HAP-1 (cell line): ENCODE results near the gene MIPEP.

Source experiments
- DNase-seq, 2 experiments: peaks; one replicate each; pipeline ENCODE4 v3.0.0-alpha.2; 2016 to 2020; ENCODE audit warnings: low spot score in 2 of 2
- H3K27me3 ChIP-seq: fragments of 250-450 bp; sonication (Bioruptor Pico); 2 replicates; pipeline ENCODE4 v1.5.1; 2020; ENCODE audit warnings: low read depth, mild to moderate bottlenecking, moderate library complexity
- H3K36me3 ChIP-seq: fragments of 250-450 bp; sonication (Bioruptor Pico); replicated peaks from 2 replicates; pipeline ENCODE4 v1.5.1; 2020; ENCODE audit warnings: mild to moderate bottlenecking
- H3K4me1 ChIP-seq: fragments of 250-450 bp; sonication (Bioruptor Pico); 2 replicates; pipeline ENCODE4 v1.5.1; 2020; ENCODE audit warnings: mild to moderate bottlenecking
- H3K4me3 ChIP-seq: fragments of 250-450 bp; sonication (Bioruptor Pico); 2 replicates; pipeline ENCODE4 v1.5.1; 2020; ENCODE audit warnings: mild to moderate bottlenecking, moderate library complexity
- H3K9me3 ChIP-seq: fragments of 250-450 bp; sonication (Bioruptor Pico); 2 replicates; pipeline ENCODE4 v1.5.1; 2020; ENCODE audit warnings: mild to moderate bottlenecking, moderate library complexity
- in situ Hi-C: fragments of 300-500 bp; cut with MboI; formaldehyde crosslinking; loops from 3 replicates; pipeline ENCODE4 v1.14.3; 2020; ENCODE audit warnings: low sequenced_read_pairs, inconsistent platforms, mixed read lengths

The MIPEP gene

GRCh38 chr13:23833733-23834611, 55.2 kb downstream of the MIPEP start:
- Histone ChIP-seq H3K36me3 (no peaks in the 10 kb centered on the region), H3K27me3 (no peaks in the 10 kb centered on the region), H3K4me1 (no peaks in the 10 kb centered on the region), H3K9me3 (no peaks in the 10 kb centered on the region), H3K4me3 (no peak overlapping the region)
- no peak for DNase-seq
- in situ Hi-C loops = no loop called here

GRCh38 chr13:23828866-23829265, 60.3 kb downstream of the MIPEP start:
- no peaks in the 10 kb centered on the region for H3K36me3 ChIP-seq
- H3K4me3 ChIP-seq = no peak overlapping the region
- H3K4me1 ChIP-seq = no peaks in the 10 kb centered on the region
- H3K27me3 ChIP-seq = no peaks in the 10 kb centered on the region
- no peak for DNase-seq
- in situ Hi-C loops = no loop called here
- H3K9me3 ChIP-seq = no peaks in the 10 kb centered on the region

- no peak for DNase-seq
- Histone ChIP-seq H3K36me3 (no peaks in the 10 kb centered on the region), H3K4me3 (no peak overlapping the region), H3K9me3 (no peaks in the 10 kb centered on the region), H3K4me1 (no peaks in the 10 kb centered on the region), H3K27me3 (no peaks in the 10 kb centered on the region)
- in situ Hi-C loops = no loop called here
Measured at GRCh38 chr13:23828086-23828485, 61.1 kb downstream of the MIPEP start.

GRCh38 chr13:23825179-23825578, 64.0 kb downstream of the MIPEP start:
- DNase-seq = no peak

GRCh38 chr13:23824371-23824770, 64.8 kb downstream of the MIPEP start:
- H3K9me3 ChIP-seq = no peaks in the 10 kb centered on the region
- no peaks in the 10 kb centered on the region for H3K27me3 ChIP-seq
- H3K36me3 ChIP-seq = no peaks in the 10 kb centered on the region
- in situ Hi-C loops = no loop called here
- no peak overlapping the region for H3K4me3 ChIP-seq
- no peak for DNase-seq
- peaks cover 3% of the 10 kb centered on the region for H3K4me1 ChIP-seq

More at GRCh38 chr13:23825179-23825578, 64.0 kb downstream of the MIPEP start:
- in situ Hi-C loops = no loop called here
- peaks cover 3% of the 10 kb centered on the region for H3K4me1 ChIP-seq
- no peaks in the 10 kb centered on the region for H3K9me3 ChIP-seq
- H3K27me3 ChIP-seq = no peaks in the 10 kb centered on the region
- H3K36me3 ChIP-seq = no peaks in the 10 kb centered on the region
- no peak overlapping the region for H3K4me3 ChIP-seq

GRCh38 chr13:23822252-23822824, 66.9 kb downstream of the MIPEP start:
- in situ Hi-C loops = no loop called here
- DNase-seq = no peak
- no peak overlapping the region for H3K4me3 ChIP-seq
- H3K4me1 ChIP-seq = peaks cover 3% of the 10 kb centered on the region
- H3K36me3 ChIP-seq = no peaks in the 10 kb centered on the region
- H3K27me3 ChIP-seq = no peaks in the 10 kb centered on the region
- H3K9me3 ChIP-seq = no peaks in the 10 kb centered on the region

GRCh38 chr13:23820530-23820929, 68.7 kb downstream of the MIPEP start:
- in situ Hi-C loops = no loop called here
- Histone ChIP-seq H3K4me3 (no peak overlapping the region), H3K27me3 (no peaks in the 10 kb centered on the region), H3K9me3 (no peaks in the 10 kb centered on the region), H3K4me1 (peaks cover 3% of the 10 kb centered on the region), H3K36me3 (no peaks in the 10 kb centered on the region)
- DNase-seq = no peak

- H3K4me1 ChIP-seq = peaks cover 3% of the 10 kb centered on the region
- no peak overlapping the region for H3K4me3 ChIP-seq
- DNase-seq = no peak
- no peaks in the 10 kb centered on the region for H3K9me3 ChIP-seq
- in situ Hi-C loops = no loop called here
- no peaks in the 10 kb centered on the region for H3K36me3 ChIP-seq
- no peaks in the 10 kb centered on the region for H3K27me3 ChIP-seq
Measured at GRCh38 chr13:23817830-23818229, 71.4 kb downstream of the MIPEP start.

GRCh38 chr13:23817136-23817535, 72.1 kb downstream of the MIPEP start:
- Histone ChIP-seq H3K36me3 (no peaks in the 10 kb centered on the region), H3K4me3 (no peak overlapping the region), H3K9me3 (no peaks in the 10 kb centered on the region), H3K27me3 (no peaks in the 10 kb centered on the region), H3K4me1 (peaks cover 3% of the 10 kb centered on the region; the same call in 1 of the 2 replicates)
- DNase-seq = no peak
- in situ Hi-C loops = no loop called here

- H3K36me3 ChIP-seq = no peaks in the 10 kb centered on the region
- peaks cover 13% of the 10 kb centered on the region for H3K4me1 ChIP-seq
- H3K27me3 ChIP-seq = no peaks in the 10 kb centered on the region
- no peak overlapping the region for H3K4me3 ChIP-seq
- no peaks in the 10 kb centered on the region for H3K9me3 ChIP-seq
- in situ Hi-C loops = no loop called here
- no peak for DNase-seq
Measured at GRCh38 chr13:23813635-23814034, 75.6 kb downstream of the MIPEP start.

GRCh38 chr13:23811366-23812062, 77.7 kb downstream of the MIPEP start:
- Histone ChIP-seq H3K4me3 (no peak overlapping the region), H3K9me3 (no peaks in the 10 kb centered on the region), H3K4me1 (peaks cover 18% of the 10 kb centered on the region), H3K36me3 (no peaks in the 10 kb centered on the region), H3K27me3 (no peaks in the 10 kb centered on the region)
- in situ Hi-C loops = no loop called here
- DNase-seq = peak; percentile 51 to 96

GRCh38 chr13:23810685-23811240, 78.4 kb downstream of the MIPEP start:
- H3K27me3 ChIP-seq = no peaks in the 10 kb centered on the region
- peak in 1 of 2 experiments; percentile 28 for DNase-seq
- no peaks in the 10 kb centered on the region for H3K9me3 ChIP-seq
- peaks cover 18% of the 10 kb centered on the region for H3K4me1 ChIP-seq
- in situ Hi-C loops = no loop called here
- no peak overlapping the region for H3K4me3 ChIP-seq
- H3K36me3 ChIP-seq = no peaks in the 10 kb centered on the region

- Histone ChIP-seq H3K27me3 (no peaks in the 10 kb centered on the region), H3K4me3 (no peak overlapping the region), H3K9me3 (no peaks in the 10 kb centered on the region), H3K36me3 (no peaks in the 10 kb centered on the region), H3K4me1 (peaks cover 25% of the 10 kb centered on the region)
- no peak for DNase-seq
- in situ Hi-C loops = no loop called here
Measured at GRCh38 chr13:23808803-23809202, 80.4 kb downstream of the MIPEP start.
